ENCODE measurements around the gene KAZN.

The KAZN gene

GRCh38 chr1:14652840-14653239 lies 54.4 kb downstream of the KAZN start:
- H3K4me3 ChIP-seq (ENCODE audit: low read length), result no peak overlapping the region
- H3K4me2 ChIP-seq (ENCODE audit: low read length), result no peak overlapping the region
- no peaks in the 10 kb centered on the region for H3K36me3 ChIP-seq (ENCODE audit: control insufficient read depth, low read length)
- H3K79me2 ChIP-seq (ENCODE audit: control insufficient read depth, low read length), result no peaks in the 10 kb centered on the region
- TF ChIP-seq EZH2phosphoT487 (IDR thresholded peaks at IDR 0.05; ENCODE audit: borderline replicate concordance, low read length), result no peak
- TF ChIP-seq CTCF (IDR thresholded peaks at IDR 0.05; ENCODE audit: low read depth, low read length, poor library complexity, severe bottlenecking), result no peak
- no peaks in the 10 kb centered on the region for H3F3A ChIP-seq (ENCODE audit: control insufficient read depth, insufficient read depth)
- H3K27me3 ChIP-seq (ENCODE audit: control insufficient read depth, low read length), result no peaks in the 10 kb centered on the region
- H4K20me1 ChIP-seq (ENCODE audit: control insufficient read depth, insufficient read depth, low read depth, low read length), result no peaks in the 10 kb centered on the region
- H3K9me3 ChIP-seq (ENCODE audit: control insufficient read depth, insufficient read depth, low read length), result no peaks in the 10 kb centered on the region
- H3K4me1 ChIP-seq (ENCODE audit: control insufficient read depth, low read length), result peaks cover 7% of the 10 kb centered on the region; the same call in 1 of the 2 replicates
- H3K9me2 ChIP-seq (replicated peaks; ENCODE audit: control insufficient read depth, low read length), result no peaks in the 10 kb centered on the region
- H3K27ac ChIP-seq (ENCODE audit: low read depth, low read length), result no peak overlapping the region

- TF ChIP-seq CTCF (IDR thresholded peaks at IDR 0.05; ENCODE audit: low read depth, low read length, poor library complexity, severe bottlenecking), result no peak
- no peak for TF ChIP-seq EZH2phosphoT487 (IDR thresholded peaks at IDR 0.05; ENCODE audit: borderline replicate concordance, low read length)
- no peaks in the 10 kb centered on the region for H4K20me1 ChIP-seq (ENCODE audit: control insufficient read depth, insufficient read depth, low read depth, low read length)
- no peaks in the 10 kb centered on the region for H3K27me3 ChIP-seq (ENCODE audit: control insufficient read depth, low read length)
- no peaks in the 10 kb centered on the region for H3F3A ChIP-seq (ENCODE audit: control insufficient read depth, insufficient read depth)
- H3K27ac ChIP-seq (ENCODE audit: low read depth, low read length), result no peak overlapping the region
- no peaks in the 10 kb centered on the region for H3K9me3 ChIP-seq (ENCODE audit: control insufficient read depth, insufficient read depth, low read length)
- peaks cover 10% of the 10 kb centered on the region; the same call in 1 of the 2 replicates for H3K4me1 ChIP-seq (ENCODE audit: control insufficient read depth, low read length)
- no peaks in the 10 kb centered on the region for H3K36me3 ChIP-seq (ENCODE audit: control insufficient read depth, low read length)
- no peaks in the 10 kb centered on the region for H3K9me2 ChIP-seq (replicated peaks; ENCODE audit: control insufficient read depth, low read length)
- no peaks in the 10 kb centered on the region for H3K79me2 ChIP-seq (ENCODE audit: control insufficient read depth, low read length)
- no peak overlapping the region for H3K4me2 ChIP-seq (ENCODE audit: low read length)
- H3K4me3 ChIP-seq (ENCODE audit: low read length), result no peak overlapping the region
Measured at GRCh38 chr1:14653461-14653960, 55.0 kb downstream of the KAZN start.

- Histone ChIP-seq H3K4me2 (ENCODE audit: low read length) (no peak overlapping the region), H3K4me1 (ENCODE audit: control insufficient read depth, low read length) (peaks cover 17% of the 10 kb centered on the region), H3K9me2 (replicated peaks; ENCODE audit: control insufficient read depth, low read length) (no peaks in the 10 kb centered on the region), H3K27me3 (ENCODE audit: control insufficient read depth, low read length) (no peaks in the 10 kb centered on the region), H3K36me3 (ENCODE audit: control insufficient read depth, low read length) (no peaks in the 10 kb centered on the region), H4K20me1 (ENCODE audit: control insufficient read depth, insufficient read depth, low read depth, low read length) (no peaks in the 10 kb centered on the region), H3K9me3 (ENCODE audit: control insufficient read depth, insufficient read depth, low read length) (no peaks in the 10 kb centered on the region), H3K27ac (ENCODE audit: low read depth, low read length) (no peak overlapping the region), H3K4me3 (ENCODE audit: low read length) (no peak overlapping the region), H3K79me2 (ENCODE audit: control insufficient read depth, low read length) (no peaks in the 10 kb centered on the region), H3F3A (ENCODE audit: control insufficient read depth, insufficient read depth) (no peaks in the 10 kb centered on the region)
- TF ChIP-seq EZH2phosphoT487 (IDR thresholded peaks at IDR 0.05; ENCODE audit: borderline replicate concordance, low read length), result no peak
- no peak for TF ChIP-seq CTCF (IDR thresholded peaks at IDR 0.05; ENCODE audit: low read depth, low read length, poor library complexity, severe bottlenecking)
Measured at GRCh38 chr1:14654554-14654953, 56.1 kb downstream of the KAZN start.
